Right lobe of liver (tissue), 4 donors: Measurements from ENCODE around the gene TRANK1.

ENCODE experiments used
- POLR2A ChIP-seq: fragments of 450-650 bp; IDR thresholded peaks from one replicate; pipeline ENCODE4 v1.6.1; 2017; ENCODE audit warnings: antibody characterized with exemption, mild to moderate bottlenecking
- TF ChIP-seq, protein P1 (sequence below), 4 donors: fragments of 200-600 bp in 3 of 4; fragments of 450-650 bp in 1 of 4; IDR thresholded peaks; one replicate each; pipeline versions ENCODE4 v1.5.1 to v1.8.0; 2016 to 2022; ENCODE audit warnings: antibody characterized with exemption in 4 of 4, mild to moderate bottlenecking in 2 of 4
- donor health status: DM: no; HTN: no; CAD: no.
- donor health status: DM: no; HTN: no; CAD: no.
- donor health status: DM: no; HTN: yes; CAD: no.

DNA sequence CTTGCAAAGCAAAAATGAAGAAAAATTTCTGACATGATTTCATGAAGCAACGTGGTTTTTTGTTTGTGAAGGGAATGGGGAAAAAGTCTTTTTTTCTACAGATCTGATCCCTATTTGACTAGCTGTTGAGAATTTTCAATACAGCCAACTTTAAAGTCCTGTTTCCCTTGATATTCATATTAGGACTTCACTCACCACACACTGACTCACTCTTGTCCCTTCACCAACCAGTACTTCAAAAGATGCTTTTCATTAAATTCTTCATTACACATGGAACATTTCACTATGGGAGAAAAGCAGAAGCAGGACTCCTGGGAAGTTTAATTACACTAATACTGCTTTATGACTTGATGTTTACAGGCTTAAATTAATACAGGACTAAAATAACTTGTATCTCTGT lies 16.6 kb downstream of the TRANK1 start:
- TF ChIP-seq, protein P1, sequence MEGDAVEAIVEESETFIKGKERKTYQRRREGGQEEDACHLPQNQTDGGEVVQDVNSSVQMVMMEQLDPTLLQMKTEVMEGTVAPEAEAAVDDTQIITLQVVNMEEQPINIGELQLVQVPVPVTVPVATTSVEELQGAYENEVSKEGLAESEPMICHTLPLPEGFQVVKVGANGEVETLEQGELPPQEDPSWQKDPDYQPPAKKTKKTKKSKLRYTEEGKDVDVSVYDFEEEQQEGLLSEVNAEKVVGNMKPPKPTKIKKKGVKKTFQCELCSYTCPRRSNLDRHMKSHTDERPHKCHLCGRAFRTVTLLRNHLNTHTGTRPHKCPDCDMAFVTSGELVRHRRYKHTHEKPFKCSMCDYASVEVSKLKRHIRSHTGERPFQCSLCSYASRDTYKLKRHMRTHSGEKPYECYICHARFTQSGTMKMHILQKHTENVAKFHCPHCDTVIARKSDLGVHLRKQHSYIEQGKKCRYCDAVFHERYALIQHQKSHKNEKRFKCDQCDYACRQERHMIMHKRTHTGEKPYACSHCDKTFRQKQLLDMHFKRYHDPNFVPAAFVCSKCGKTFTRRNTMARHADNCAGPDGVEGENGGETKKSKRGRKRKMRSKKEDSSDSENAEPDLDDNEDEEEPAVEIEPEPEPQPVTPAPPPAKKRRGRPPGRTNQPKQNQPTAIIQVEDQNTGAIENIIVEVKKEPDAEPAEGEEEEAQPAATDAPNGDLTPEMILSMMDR (IDR thresholded peaks at IDR 0.05) = no peak
- no peak for TF ChIP-seq POLR2A
